IPS-NIHi7 (cell line): ENCODE measurements around the gene KCTD1.

ENCODE experiments used
- DNase-seq: peaks from one replicate; pipeline ENCODE4 v3.0.0; 2012; ENCODE audit warnings: mixed read lengths; ENCODE audit errors: extremely low spot score

The KCTD1 gene

DNA sequence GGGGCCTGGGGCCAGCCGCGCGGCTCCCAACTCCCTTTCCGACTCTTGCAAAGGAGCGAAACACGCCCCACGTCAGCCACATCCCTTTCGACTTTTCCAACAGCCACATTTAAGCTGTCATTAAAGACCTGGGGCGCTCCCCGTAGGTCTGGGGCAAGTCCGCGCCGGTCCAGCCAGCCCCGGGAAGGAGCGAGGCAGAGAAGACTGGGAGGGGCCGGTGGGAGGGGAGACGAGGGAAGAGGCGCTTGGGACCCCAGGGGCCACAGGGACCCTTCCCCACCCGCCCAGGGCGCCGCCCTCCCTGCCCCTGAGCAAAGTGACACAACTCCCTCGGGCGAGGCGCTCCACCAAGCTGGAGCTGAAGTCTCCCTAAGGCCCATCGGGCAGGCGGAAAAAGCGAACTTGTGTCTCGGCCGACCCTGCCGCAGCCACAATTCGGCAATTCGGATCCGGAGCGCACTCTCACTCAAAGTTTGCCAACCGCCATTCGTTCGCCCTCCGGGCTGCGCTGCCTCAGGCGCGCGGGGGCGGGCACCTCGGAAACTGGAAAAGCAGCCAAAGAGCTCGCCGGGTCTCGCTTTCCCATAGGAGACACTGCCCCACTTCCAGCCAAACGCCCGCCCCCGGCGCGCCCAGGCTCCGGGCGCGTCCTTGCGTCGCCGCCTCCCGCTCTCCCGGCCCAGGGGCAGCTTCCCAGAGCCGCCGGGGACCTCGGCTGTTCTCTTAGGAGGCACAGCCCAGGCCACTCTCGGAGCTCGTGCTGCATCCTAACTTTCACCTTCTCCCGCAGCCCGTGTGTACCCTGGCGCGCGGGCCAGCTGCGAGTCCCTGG lies 1.1 kb upstream of the KCTD1 start:
- DNase-seq = peak; percentile 50

DNA sequence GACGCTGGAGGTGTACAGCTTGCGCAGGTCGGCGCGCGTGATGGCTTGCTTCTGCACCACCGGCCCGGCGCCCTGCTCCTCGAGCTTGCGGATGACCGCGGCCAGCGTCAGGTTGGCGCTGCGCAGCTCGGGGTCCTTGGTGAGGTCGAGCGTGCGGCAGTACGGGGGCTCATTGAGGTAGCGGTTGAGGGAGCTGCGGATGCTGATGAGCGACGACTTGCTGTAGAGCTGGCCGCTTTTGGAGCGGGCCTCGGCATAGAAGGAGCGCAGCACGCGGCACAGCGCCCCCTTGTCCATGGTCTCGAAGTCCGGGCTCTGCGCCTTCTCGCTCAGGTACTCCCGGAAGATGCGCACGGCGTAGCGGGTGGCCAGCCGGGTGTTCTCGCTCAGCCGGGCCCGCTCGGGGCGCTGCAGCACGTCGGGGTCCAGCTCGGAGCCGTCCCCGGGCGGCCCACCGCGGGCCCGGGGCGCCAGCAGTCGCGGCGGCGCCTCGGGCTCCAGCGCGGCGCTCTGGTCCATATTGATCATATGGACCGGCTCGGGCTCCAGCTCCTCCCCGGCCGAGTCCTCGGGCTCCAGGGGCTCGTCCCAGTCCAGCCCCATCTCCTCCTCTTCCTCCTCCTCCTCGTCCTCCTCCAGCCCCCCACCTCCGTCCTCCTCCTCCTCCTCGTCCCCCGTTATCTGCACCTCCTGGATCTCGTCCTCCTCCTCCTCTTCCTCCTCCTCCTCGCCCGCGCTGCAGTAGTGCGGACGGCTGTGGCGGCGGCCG lies 523 bp downstream of the KCTD1 start:
- peak; percentile 75 for DNase-seq

DNA sequence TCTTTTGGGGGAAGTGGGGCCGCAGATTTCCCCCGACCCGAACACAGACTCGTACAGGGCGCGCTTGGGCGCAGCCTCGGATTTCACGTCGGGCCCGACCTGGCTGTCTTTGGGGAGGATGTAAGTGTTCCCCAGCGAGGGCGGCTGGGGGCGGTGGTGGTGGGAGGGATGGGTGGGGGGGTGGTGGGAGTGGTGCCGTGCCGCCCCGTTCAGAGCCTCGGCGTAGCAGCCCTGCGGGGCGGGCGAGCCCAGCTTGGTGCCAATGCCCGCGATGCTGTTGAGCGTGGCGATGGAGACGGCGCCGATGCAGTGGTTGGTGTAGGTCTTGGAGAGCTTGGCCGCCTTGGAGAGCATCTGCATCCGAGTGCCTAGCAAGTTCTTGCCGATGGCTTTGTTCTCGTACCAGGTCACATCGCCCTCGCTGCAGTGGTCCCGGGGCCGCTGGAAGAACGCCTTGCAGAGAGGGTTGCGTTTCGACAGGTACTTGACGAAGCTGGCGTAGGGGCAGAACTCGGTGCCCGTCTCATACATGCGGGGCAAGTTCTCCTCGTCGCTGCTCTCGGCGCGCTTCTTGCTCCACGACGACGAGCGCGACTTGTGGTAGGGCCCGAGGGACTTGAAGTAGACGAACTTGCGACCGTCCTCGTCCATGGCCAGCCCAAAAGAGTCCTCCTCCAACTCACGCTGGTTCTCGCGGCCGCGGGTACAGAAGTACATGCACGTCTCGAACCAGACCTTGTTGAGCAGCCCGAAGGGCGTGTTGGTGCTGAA lies 1.3 kb downstream of the KCTD1 start:
- peak; percentile 18 for DNase-seq

DNA sequence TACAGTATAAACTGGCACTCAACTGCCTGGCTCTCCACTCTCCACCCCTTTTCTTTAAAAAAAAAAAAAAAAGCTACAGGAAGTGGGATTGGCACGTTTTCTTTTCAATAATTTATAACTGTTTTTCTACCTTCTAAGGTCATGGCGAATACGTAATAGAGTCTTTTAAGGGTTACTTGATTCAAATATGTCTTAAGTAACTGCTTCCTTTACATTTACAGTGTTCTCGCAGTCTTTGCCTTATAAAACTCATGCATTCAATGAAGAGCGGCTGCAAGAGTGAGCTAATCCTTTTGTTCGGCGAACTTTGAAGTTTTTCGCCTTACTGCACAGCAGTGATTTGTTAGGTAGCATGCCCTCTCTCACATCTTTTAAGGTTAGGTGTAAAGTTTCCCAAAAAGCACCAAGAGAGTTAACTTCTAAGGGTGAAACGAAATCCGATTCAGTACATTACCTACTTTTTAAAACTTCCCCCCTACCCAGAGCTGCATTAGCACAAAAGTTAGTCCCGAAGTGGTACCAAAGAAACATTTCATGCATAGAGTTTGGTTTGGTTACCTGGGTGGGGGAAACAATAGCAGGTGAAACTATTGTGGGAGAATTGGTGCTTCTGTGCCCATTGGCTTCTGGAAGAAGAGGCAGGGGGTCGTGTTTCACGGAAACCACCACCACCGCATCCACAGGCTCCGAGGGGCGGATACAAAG lies 2.0 kb downstream of the KCTD1 start:
- DNase-seq = no peak

DNA sequence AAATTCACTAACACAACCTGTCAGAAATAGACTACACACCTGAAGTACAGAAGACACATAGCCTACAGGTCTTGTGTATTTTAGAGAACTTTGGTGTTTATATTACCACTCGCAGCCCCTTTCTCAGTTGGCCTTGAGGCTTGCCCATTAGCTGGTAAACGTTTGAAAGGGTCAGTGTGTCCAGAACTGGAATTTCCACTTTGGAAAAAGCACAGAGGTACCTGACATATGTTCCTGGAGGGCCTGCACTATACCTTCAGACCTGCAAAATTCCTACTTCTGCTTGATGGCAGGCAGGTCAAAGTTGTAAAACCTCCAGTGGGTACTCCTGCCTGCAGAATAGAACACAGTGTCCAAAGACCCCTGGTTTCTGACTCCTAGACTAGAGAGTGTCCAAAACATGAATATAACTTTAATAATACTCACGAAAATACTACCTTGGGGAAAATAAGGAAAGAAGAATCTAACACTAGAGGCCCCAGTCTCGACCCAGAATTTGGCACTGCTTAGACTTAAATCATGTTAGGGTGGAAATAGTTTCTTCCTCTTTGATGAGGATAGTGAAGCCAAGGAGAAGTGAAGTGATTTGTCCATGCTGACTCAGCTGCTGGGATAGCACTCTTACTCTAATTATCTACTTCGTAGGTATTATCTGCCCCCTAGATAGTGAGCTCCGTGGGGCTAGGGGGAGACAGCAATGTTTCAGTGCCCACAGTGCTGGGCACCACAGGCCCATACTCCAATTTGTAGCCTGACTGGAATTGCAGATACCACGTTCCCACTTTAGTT lies 2.8 kb downstream of the KCTD1 start:
- DNase-seq = no peak

DNA sequence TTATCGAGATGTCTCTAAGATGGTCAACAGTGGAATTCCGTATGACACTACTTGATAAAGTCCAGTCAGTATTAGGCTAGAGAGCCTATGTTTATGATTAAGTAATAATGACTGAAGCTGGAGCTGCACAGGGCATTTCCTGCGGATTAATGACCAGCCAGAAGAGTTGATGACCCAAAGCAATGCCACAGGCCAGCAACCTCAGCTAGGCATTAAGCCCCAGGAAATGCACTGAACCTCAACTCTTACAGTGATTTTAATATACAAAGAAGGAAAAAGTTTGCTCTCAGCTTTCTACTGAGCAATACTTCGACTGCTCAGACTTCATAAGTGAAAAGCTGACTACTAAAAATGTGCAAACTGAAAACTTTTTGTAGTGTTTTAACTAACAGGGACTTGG lies 3.9 kb downstream of the KCTD1 start:
- no peak for DNase-seq

DNA sequence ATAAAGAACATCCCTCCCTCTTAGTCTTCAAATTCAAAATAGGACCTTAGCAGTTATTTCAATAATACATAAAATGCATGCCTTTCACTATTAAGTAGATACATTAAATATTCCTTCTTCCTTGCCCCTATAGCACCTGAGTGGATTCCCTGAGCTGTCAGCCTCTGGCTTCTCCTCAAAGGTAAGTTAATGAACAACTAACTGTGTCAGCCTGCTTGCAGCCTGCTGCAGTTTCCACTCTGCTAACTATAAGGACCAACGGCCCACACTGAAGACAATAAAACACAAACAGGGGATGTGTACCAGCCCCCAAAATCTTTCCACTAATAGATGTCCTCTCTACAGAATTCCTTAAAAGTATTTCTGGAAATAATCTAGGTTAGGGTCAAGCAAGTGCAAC lies 5.0 kb downstream of the KCTD1 start:
- no peak for DNase-seq

DNA sequence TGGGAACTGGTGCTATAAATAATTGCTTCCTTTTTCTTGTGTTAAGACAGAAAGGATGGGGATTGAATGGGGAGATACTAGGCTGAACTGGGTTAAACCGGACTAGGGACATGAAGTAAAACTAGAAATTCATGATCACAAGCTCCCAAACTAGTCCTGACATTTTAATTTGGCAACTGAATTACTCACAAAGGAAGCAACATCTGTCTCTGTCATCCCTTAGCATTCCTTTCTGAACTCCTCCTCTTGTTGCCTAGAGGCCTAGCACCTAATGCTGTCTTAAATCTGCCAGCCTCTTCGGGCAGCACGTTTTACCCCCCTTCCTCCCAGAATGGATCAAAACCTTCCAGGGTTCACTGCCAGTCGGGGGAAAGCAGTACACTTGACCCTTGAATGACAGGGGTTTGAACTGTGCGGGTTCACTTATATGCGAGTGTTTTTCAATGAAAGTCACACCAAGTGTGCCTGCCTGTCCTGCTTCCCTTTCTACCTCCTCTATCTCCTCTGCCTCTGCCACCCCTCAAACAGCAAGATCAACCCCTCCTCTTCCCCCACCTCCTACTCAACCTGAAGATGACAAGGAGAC lies 8.2 kb downstream of the KCTD1 start:
- no peak for DNase-seq

DNA sequence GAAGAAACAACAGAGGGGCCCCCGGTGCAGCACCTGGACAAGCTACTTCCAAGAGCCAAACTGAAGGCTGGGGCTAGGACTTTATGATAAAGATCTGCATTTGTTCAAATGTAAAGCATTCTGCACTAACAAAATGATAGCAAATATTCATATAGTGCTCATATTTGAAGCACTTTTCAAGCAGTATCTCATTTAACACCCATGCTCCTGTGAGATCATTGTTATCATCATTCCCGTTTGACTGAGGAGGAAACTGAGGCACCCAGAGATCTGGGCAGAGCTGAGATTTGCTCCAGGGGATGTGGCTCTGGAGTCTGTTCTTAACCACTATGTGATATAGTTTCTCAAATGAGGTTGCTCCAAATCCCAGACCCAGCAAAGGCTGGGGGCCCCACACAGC lies 9.8 kb downstream of the KCTD1 start:
- DNase-seq = no peak

DNA sequence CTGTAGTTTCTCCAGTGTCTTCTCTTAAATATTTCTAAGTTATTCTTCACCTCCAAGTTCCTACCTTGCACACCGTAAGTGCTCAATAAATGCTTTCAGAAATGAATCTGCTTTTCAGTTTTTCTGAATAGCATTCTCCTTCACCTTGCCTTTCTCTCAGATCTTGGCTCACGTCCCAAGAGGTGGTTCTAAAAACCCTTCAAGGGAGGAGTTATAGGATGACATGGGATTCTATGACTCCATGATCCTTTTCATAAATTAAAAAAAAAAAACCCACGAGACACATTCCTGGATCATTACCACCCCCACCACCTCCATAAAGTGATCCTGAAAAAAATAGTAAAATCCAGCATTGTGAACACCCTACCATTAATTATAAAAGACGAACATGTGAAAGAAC lies 11.7 kb downstream of the KCTD1 start:
- DNase-seq = no peak

DNA sequence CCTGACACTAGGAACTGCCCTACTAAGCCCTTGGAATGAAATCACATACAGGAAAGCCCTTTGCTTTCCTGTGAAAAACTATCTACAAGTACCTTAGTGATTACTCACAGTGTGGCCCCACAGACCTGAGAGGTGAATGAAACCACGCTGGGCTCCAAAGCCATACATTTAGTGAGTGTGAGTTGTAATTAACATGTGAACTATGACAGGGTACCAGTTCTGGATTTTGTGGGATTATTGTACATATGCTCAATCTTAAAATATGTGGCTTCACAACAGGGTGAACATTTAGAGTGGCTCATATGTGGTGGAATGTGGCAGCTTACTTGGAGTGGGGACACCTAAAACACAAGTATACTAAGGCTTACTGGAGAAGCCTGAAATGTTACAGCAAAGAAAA lies 12.3 kb downstream of the KCTD1 start:
- DNase-seq = no peak

DNA sequence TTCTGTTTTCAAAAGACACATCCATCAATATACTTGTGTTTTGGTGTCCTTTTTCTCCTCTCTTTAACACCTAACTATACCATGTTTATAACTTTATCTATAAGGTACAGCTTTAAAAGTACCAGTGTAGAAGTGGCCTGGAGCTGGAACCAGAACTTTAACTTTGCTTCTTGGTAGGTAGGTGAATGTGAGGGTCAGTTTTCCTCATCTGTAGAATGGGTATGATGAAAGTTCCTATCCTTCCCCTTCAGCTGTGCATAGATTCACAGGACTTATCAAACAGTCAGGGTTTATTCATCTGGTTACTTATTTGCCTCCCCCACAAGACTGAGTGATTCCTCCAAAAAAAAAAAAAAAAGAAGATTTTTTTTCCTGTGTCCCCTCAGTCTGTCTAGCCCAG lies 12.7 kb downstream of the KCTD1 start:
- no peak for DNase-seq

DNA sequence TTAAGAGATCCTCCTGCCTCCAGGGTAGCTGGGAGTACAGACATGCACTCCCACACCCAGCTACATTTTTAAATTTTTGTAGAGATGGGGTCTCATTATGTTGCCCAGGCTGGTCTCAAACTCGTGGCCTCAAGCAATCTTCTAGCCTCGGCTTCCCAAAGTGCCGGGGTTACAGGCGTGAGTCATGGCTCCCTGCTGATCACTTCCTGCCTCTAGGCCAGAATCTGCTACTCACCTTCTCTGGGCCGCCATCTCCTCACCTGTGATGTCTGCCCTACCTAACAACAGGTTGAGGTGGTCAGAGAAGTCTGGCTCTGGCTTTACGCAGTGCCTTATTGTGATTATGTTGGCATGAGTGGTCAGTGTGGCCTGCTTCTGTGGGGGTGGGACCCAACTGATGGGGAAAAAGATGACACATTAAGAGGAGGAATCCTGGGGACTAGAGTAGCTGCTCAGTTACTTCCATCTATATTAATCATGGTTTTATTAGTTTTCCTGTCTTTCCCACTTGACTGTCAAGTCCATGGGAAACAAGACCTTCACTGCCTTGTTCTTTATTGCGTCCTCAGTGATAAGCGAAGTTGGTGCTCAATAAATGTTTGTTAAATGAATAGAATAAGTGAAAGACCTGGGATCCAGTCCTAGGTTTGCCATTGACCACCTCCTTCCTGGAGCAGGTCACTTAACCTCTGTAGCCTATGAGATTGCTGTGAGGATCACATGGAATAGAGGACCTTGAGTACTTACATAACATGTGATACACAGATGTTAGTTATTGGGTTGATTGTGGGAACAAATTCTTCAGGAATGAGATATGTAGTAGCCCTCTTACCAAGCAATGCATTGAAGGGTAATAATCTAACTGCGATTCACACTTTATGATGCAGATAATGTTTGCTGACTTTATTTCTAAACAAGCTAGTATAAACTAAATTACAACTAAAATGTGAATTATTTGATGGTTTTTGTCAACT lies 15.7 kb downstream of the KCTD1 start:
- no peak for DNase-seq

DNA sequence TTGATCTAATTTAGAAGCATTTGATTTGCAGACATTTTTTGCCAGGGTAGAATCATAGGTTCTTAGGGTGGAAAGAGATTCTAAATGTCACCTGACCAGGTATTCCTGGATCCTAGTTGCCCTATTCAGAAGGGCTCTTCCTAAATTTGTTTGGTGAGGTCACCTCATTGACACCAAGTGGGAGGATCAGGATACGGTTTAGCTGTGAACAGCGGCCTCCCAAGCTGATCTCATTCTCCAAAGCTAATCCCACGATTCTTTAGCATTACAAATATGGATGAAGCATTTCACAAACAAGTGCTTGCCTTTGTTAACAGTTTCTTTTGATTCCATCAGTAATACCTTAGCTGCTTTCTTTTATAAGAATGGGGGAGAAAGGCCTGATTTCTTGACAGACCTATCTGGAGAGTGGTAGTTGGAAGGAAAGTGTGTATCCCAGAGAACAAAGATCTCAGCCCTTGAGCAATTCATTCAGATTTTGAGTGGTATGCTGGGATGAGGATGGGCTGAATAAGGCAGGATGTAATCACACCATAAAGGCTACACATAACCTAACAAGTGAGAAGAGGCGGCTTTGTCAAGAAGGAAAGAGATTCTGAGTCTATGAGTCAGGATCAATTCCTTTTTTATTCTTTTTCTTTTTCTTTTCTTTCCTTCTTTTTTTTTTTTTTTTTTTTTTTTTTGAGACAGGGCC lies 16.6 kb downstream of the KCTD1 start:
- peak; percentile 24 for DNase-seq

DNA sequence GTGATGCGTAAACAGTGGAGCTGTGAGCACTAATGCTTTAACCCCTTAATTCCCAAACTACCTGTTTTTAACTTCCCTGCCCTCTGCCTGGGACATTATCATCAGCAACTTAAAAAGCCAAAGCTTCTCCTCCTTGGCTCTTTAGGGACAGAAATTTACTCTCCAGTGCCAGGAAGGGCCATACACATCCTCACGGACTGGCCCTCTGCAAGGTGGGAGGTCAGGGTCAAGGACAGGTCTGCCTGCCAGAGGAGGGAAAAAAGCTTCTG lies 21.5 kb downstream of the KCTD1 start:
- DNase-seq = no peak

DNA sequence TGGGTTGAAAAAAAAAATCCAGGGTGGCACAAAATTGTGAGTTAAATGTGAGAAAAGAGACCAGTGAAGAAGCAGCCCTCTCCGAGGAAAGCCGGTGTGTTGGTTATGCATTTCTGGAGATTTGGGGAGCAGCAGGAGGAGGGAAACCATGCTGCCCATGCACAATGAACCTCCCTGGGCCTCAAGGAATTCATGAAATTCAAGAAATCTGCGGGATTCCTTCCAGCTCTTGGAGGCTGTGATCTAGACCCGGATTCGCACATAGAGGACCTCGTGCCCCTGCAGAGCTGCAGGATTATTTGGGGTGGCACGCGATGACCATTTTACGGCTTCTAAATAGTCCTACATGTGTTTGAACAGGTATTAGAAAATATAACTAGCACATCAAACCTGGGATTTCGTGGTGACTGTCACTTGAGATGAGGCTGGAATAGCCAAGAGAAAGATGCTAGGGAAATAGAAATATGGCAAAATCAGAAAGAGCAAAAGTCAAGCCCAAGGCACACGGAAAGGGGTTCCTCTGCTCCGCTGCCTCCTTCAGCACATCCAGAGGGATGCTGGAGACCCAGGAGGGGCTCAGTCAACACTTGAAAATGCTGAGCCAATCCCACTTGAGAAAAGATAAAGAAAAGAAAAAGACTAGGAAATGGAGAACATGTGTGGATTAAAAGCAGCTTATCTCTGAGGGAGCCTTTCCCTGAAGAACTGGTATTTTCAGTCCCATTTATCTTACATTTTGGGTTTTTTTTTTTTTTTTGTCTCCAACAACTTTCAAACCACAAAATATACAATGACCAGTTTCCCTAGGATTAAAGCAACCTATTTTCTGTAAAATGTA lies 22.0 kb downstream of the KCTD1 start:
- DNase-seq = peak; percentile 33

DNA sequence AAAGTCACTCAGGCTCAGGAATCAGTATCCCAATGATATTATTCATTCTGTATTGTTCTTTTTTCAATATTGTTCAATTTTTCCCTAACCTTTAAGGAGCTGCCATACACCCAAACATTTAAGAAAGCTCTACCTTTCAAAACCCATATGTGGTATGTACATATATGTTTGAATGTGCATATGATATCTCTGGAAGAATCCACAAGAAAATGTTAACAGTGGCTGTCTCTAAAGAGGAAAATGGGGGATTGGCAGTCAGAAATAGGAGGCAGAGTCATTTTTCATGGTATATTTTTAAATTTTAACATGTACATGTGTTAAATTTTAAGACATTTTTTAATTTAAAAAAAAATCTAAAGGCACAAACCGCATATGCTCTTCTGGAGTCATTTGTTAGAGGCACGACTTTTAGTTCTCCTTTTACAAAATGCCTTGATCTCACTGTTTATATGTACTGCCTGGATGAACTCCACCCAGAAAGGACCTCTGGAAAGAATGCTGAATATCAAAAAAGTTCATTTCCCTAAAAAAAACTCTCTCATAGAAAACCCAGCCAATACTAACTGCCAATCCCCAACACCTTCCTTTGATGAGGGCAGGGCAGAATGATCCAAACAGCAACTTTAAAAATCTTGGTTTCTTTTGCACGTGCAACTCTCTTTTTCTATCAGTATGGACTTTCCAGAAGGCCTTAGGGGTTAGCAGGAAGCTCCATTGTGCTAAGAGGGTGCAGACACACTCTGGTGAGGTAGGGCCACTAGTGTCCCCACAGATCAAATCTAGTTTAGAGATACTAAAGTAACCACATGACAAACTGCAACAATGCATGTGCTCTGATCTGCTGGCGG lies 23.6 kb downstream of the KCTD1 start:
- no peak for DNase-seq
